GM19025 (cell line): ENCODE measurements around the gene TOP2B.

ENCODE experiments used
- ATAC-seq: cut with Tn5 transposase; IDR thresholded peaks from one replicate; pipeline ENCODE4 v1.9.1; 2021; ENCODE audit warnings: mild to moderate bottlenecking, low read depth, moderate library complexity; ENCODE audit not compliant: unreplicated experiment

The TOP2B gene, protein sequence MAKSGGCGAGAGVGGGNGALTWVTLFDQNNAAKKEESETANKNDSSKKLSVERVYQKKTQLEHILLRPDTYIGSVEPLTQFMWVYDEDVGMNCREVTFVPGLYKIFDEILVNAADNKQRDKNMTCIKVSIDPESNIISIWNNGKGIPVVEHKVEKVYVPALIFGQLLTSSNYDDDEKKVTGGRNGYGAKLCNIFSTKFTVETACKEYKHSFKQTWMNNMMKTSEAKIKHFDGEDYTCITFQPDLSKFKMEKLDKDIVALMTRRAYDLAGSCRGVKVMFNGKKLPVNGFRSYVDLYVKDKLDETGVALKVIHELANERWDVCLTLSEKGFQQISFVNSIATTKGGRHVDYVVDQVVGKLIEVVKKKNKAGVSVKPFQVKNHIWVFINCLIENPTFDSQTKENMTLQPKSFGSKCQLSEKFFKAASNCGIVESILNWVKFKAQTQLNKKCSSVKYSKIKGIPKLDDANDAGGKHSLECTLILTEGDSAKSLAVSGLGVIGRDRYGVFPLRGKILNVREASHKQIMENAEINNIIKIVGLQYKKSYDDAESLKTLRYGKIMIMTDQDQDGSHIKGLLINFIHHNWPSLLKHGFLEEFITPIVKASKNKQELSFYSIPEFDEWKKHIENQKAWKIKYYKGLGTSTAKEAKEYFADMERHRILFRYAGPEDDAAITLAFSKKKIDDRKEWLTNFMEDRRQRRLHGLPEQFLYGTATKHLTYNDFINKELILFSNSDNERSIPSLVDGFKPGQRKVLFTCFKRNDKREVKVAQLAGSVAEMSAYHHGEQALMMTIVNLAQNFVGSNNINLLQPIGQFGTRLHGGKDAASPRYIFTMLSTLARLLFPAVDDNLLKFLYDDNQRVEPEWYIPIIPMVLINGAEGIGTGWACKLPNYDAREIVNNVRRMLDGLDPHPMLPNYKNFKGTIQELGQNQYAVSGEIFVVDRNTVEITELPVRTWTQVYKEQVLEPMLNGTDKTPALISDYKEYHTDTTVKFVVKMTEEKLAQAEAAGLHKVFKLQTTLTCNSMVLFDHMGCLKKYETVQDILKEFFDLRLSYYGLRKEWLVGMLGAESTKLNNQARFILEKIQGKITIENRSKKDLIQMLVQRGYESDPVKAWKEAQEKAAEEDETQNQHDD (N-terminal part only)

GRCh38 chr3:25664812-25665314 lies at the start of gene TOP2B:
Gene TOP2B, minus strand, starts transcription at chr3:25664907. Its CDS starts 610 bp downstream, at chr3:25664297.
- peak; percentile 91 for ATAC-seq

- ATAC-seq, result no peak
Observed at GRCh38 chr3:25713341-25713985, 48.8 kb upstream of the TOP2B start.

DNA sequence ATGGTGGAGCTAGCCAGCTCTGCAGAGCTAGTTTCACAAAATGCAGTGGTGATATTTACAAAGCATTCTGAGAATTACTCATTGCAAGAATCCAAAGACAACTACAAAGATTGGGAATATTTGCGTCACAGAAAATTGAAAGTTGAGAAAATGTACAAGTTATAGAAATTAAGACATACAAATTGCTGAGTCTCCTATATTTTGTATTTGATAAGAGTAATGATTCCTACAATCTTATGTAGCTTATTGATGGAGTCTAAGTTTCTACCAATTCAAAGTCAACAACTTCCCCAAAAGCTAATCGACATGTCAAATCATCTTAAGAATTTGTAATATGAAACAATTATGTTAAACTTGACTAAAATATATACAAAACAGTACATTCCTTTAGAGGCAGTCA lies 46.4 kb upstream of the TOP2B start:
- ATAC-seq, result no peak

GRCh38 chr3:25708036-25708435 lies 43.3 kb upstream of the TOP2B start:
- ATAC-seq, result no peak

GRCh38 chr3:25707268-25707926 lies 42.7 kb upstream of the TOP2B start:
- ATAC-seq, result no peak

DNA sequence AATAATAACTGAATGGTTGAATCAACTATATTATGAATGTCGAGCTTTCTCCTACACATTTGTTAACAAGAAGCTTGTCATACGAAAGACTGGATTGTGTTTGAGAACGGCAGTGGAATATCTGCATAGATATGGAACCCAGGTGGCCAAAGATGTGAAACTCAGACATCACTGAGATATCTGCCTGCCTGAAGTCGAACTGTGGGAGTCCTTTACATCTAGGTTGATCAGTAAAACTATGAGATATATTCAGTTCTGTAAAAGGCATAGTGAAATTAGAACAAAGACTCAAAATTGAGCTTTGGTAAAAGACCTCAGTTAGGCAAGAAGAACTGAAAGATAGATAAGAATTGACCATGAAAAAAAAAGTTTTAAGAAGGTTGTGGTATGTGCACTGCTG lies 41.5 kb upstream of the TOP2B start:
- ATAC-seq, result no peak

GRCh38 chr3:25697553-25697952 lies 32.8 kb upstream of the TOP2B start:
- no peak for ATAC-seq

DNA sequence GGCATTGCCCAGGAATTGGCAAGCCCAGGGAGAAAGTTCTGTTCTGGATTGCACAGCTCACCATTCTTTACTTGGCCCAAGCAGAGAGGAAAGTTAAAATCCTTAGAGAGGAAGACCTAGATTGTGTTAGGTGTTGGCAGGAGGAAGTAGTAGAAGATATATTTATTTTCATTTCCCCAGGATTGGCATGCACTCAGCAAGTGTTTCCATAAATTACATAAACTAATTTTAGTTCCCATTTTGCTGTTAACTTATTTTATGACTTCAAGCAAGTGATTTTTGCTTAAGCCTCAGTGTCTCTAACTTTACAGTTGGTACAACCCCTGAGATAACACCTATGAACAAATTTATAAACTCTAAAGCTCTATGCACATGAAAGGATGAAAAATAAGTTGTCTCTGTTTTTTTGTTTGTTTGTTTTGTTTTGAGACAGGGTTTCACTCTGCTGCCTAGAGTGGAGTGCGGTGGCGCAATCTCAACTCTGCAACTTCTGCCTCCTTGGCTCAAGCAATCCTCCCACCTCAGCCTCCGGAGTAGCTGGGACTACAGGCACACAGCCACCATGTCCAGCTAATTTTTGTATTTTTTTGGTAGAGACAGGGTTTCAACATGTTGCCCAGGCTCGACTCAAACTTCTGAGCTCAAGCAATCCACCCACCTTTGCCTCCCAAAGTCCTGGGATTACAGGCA lies 31.2 kb upstream of the TOP2B start:
- ATAC-seq, result no peak

DNA sequence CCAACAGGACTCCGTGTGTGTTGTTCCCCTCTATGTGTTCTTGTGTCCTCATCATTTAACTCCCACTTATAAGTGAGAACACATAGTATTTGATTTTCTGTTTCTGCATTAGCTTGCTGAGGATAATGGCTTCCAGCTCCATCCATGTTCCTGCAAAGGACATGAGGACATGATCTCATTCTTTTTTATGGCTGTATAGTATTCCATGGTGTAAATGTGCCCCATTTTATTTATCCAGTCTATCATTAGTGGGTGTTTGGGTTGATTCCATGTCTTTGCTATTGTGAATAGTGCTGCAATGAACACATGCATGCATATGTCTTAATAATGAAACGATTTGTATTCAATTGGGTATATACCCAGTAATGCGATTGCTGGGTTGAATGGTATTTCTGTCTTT lies 28.5 kb upstream of the TOP2B start:
- no peak for ATAC-seq

- no peak for ATAC-seq
Observed at GRCh38 chr3:25692341-25692740, 27.6 kb upstream of the TOP2B start.

DNA sequence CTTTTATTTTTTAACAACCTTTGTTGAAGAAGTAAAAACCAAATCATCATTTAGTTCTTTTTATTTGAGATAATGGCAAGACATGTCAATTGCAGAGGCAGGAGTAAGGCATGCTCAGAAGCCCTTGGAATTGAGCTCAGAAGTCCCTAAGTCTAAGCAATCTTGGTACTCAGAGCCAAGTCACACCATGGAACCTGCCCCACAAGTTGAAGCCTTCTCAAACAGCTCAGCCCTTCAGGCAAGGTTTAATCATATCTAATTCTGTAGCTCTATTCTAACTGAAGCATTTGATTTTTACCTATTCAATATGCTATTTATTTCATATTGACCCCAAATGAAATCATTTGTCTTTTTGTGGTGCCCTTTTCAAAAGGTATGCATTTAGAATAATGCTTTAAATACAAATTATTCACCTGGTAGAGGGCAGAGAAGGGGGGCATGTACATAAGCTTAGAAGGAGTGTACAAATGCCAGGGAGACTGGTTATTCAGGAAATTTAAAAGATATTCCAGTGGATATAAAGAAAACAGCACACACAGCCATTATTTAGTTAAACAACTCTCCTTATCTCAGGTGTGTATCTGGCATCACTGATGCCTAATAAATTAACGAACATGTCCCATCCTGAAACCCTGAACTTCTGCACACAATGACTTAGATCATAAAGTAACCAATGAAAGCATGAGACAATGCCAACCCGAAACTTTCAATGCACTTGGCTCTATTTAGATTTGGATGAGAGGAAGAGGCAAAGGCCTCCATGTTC lies 26.2 kb upstream of the TOP2B start:
- ATAC-seq, result no peak

DNA sequence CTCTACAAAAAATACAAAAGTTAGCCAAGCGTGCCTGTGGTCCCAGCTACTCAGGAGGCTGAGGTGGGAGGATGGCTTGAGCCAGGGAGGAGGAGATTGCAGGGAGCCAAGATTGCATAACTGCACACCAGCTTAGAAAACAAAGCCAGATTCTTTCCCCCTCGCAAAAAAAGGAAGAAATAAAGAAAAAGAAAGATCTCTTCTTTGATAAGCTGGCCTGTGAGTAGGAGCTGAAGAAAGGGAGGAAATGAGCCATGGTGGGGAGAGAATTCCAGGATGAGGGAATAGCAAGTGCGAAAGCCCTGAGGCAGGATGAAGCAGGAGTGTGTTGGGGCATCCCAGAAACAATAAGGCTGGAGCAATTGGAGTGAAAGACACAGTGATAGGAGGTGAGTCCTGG lies 24.5 kb upstream of the TOP2B start:
- ATAC-seq, result no peak

DNA sequence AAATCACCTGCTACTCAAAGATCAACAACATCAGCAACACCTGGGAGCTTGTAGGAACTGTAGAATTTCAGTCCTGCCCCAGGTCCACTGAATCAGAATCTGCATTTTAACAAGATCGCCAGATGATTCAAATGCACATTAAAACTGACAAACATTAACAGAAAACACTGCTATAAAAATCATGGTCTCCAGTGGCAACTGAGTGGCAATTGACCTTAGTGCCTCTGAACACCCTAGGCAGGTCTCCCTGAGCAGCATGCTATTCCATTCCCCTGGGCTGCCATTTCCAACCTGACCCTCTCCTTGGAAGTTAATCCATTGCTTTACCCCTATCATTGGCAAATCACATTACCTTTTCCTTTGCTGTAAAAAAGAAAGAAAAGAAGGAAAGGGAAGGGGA lies 23.0 kb upstream of the TOP2B start:
- no peak for ATAC-seq

GRCh38 chr3:25686766-25687165 lies 22.1 kb upstream of the TOP2B start:
- ATAC-seq, result no peak

DNA sequence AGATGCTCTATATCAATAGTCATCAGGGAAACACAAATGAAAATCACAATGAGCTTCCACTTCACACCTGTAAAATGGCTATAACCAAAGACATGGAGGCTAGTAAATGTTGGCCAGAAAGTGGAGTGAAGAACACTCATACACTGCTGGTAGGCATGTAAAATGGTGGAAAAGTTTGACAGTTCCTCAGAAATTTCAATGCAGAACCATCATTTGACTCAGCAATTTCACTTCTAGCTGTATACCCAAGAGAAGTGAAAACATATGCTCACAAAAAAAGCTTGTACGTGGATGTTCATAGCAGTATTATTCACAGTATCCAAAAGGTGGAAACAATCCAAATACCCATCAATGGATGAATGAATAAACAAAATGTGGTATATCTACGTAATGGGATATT lies 19.2 kb upstream of the TOP2B start:
- ATAC-seq, result no peak

DNA sequence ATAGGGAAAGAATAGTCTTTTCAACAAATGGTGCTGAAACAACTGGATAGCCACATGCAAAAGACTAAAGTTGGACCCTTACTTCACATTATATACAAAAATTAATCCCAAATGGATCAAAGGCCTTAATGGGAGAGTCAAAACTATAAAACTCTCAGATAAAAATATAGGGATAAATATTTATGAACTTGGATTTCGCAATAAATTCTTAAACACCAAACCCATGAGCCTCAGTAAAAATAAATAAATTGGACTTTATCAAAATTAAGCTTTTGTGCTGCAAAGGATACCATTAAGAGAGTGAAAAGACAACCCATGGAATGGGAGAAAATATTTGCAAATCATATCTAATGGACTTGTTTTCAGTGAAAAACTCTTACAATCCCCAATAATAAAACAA lies 18.7 kb upstream of the TOP2B start:
- no peak for ATAC-seq

GRCh38 chr3:25679642-25680302 lies 15.1 kb upstream of the TOP2B start:
- no peak for ATAC-seq

GRCh38 chr3:25679166-25679565 lies 14.5 kb upstream of the TOP2B start:
- no peak for ATAC-seq
